NCI-H1417 (cell line): ENCODE measurements around the gene CCL28.
"Not testable (repeated sequence)": the region's sequence is repeated elsewhere in the genome, so short reads cannot be mapped to it uniquely, and the experiment has no call there.

Source experiments
- DNase-seq, 3 experiments: peaks; one replicate each; lab custom pipeline; 2025; lab: John Stamatoyannopoulos, UW

The CCL28 gene, protein sequence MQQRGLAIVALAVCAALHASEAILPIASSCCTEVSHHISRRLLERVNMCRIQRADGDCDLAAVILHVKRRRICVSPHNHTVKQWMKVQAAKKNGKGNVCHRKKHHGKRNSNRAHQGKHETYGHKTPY

DNA sequence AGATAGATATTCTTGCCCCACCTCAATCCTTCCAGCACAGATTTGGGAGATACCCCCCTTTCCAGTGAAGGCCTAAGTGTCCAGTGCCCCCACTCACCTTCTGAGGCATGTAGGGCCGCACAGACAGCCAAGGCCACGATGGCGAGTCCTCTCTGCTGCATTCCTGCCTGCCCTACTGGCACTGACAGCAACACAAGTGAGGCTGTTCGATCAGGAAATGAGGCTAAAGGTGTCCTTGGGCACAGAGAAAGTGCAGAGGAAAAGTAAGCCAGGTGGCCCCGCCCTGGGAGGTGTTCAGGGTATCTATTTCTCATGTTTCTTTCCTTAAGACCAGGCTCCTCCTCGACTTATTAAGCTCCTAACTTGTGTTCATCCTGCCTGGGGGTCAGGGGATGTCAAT, at the start of gene CCL28:
Gene CCL28, minus strand, starts transcription at position 236 of the 400 bp plus-strand sequence. Its CDS starts 75 bp downstream, at position 161.
- DNase-seq = peak in 1 of 3 experiments; percentile 65

DNA sequence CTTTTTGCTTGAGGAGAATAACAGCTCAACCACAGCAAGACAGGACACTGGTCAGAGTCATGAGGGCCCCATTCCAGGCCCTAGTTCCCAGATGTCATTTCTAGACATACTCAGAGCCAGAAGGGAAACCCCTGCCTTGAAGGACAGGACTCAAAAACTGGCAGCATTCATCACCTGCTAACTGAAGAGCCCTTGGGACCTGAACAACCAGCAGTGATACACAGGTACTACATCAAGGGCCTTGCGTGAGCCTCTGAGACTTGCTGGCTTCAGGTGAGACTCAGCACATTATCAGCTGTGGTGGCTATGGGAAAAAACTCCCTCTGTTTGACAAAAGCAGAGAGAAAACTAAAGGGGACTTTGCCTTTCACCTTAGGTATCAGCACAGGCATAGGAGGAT, 48.9 kb upstream of the CCL28 start:
- no peak for DNase-seq

DNA sequence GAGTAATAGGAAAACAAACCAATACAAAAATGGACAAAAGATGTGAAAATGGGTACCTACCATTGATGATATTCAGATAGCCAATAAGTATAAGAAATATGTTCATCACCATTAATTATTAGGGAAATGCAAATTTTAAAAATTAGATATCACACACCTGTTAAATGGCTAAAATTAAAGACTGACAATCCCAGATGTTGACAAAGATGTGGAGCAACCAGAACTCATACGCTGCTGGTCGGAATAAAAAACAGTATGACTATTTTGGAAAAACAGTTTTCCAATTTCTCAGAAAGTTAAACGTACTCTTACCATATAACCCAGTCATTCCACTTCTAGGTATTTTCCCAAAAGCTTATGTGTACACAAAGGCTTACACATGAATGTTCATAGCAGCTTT, 44.4 kb upstream of the CCL28 start:
- DNase-seq = no peak

DNA sequence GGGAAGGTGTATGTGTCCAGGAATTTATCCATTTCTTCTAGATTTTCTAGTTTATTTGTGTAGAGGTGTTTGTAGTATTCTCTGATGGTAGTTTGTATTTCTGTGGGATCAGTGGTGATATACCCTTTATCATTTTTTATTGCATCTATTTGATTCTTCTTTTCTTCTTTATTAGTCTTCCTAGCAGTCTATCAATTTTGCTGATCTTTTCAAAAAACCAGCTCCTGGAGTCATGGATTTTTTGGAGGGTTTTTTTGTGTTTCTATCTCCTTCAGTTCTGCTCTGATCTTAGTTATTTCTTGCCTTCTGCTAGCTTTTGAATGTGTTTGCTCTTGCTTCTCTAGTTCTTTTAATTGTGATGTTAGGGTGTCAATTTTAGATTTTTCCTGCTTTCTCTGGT, 29.4 kb upstream of the CCL28 start:
- not testable (repeated sequence) for DNase-seq

DNA sequence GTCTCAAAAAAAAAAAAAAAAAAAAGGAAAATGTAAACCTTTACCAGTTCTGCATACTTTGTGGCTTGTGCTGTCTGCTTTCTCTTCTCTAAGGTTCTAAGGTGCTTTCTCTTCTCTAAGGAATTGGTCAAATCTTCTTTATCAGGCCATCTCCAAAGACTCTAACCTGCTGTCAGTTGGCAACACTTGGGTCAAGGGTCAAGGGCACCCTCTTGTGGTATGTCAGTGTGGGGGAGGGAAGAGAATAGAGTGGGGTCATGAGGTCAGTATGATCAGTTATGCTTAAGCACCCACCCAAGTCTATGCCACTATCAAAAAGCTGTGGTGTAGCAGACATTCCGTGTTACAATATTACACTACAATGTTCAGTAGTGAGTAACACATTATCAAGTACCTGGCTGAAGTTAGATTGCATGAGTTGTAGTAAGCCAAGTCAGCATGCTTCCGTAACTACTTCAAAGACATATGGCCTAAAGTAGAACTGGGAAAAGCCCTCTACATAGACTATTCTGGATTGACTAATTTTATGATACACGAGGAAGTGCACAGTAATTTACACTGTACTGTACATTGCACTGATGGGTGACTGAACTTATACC, 25.0 kb upstream of the CCL28 start:
- peak in 1 of 3 experiments; percentile 4 for DNase-seq

DNA sequence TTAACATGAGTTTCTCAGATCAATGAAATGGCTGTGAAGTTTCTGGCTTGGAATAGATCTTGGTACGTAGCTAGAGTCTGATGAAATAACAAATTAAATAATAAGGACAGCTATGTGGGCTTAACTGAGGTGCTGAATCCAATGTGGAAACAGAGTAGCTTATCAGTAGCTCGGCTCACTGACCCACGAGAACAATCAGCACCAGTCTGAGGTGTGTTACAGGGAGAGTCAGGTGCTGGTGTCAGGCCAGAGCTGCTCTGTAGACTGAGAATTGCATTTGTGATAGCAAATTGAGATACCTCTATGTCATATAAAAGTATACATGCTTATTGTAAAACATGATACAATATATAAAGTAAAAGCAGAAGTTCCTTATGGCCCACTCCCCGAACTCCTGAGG, 21.2 kb upstream of the CCL28 start:
- DNase-seq = no peak

DNA sequence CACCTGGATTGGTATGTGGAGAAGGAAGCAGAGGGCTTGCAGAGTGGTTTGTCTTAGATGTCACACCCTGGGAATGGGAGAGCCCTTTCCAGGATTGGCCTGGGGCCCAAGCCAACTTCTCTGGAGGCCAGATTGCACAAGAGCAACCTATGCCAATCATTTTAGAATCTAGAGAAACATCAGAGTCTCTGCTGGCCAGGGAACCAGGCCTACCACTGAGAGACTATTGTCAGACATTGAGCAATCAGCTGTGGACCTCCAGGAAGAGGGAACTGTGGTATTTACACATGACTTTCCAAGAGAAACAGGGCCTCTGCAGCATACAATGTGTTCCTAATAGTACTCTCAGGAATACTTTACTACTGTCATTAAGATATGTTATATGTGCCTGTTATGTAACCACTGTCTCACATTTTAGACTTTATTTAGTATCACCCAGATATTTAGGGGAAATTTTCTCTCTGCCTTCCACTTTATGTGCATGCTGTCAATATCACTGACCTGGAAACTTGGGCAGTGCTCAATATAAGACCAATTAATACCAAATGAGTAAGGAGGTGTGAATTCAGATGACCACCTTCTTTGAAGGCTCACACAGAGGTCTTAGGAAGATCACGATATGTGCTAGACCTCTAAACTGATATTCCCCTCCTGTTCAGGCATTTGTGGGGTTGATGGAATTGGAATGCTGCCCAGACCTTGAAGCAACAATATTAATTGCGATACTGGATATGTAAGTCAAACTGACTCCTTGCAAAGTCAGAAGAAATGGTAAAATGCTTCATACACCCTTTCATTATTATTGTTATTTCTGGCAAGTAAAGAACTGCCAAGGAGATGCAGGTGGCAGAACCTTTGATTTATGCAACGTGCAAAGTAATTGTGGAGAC, 20.5 kb upstream of the CCL28 start:
- no peak for DNase-seq

DNA sequence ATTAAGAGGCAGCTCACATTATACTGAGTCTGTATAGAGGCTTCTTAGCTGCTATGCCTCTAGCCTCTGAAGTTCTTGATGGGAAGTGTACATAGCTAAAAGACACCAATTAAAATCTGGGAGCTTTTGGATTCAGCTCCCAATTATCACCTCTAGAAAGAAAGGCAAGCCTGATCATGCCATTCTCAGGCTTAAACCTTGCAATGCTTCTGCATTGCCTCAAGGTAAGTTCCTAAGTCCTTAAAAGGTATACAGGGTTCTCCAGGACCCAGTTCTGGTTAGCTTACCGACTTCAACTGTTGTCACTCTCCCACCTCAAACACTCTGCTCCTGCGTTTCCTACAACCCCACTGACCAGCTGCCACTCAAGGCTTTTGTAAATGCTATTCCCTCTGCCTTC, 17.5 kb upstream of the CCL28 start:
- DNase-seq = peak in 1 of 3 experiments; percentile 32

DNA sequence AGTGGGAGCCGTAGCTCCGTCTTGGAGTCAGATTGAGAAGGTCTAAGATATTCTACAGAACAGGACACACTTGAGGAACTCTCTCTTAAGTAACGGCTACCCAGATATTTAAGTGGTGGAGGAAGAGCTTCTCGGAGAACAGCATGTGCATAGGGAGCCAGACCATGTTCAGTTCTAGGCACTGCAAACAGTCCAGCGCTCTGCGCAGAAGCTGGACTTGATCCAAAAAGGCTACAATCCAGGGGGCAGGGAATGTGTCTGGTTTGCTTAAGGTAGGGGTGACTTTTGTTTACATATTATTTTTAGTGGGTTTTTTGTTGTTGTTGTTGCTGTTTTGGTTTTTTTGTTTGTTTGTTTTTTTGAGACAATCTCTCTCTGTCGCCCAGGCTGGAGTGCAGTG, 16.8 kb upstream of the CCL28 start:
- DNase-seq = no peak

DNA sequence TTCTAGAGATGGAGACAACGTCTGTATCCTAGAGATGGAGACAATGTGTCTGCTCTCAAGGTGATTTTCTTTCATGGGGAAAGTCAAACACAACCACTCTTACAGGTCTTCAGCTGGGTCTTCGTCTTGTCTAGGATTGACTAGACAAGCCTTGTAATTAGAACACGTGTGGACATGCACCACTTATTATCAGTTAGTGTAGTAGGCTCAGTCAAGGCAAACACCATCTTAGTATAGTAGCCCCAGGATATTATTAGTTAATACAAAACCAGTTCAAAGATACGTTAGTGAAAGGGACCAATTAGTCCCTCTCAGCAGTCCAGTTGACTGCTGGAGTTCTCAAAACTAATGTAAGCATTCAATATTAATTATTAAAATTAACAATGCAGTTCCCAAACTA, 15.1 kb upstream of the CCL28 start:
- DNase-seq = no peak

DNA sequence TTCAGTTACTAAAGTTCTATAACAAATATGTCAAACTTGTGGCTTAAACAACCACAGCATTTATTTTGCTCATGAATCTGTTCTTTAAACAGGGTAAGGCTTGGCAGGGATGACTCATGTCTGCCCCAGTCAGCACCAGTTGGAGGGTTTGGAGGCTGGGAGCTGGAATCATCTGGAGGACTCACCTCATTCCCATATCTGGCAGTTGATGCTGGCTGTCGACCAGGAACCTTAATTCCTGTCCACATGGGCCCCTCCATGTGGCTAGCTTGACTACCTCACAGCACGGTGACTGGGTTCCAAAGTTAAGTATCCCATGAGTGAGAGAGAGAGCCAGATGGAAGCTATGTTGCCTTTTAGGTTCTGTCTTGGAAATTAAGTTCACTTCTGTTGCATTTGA, 13.8 kb upstream of the CCL28 start:
- DNase-seq = no peak

DNA sequence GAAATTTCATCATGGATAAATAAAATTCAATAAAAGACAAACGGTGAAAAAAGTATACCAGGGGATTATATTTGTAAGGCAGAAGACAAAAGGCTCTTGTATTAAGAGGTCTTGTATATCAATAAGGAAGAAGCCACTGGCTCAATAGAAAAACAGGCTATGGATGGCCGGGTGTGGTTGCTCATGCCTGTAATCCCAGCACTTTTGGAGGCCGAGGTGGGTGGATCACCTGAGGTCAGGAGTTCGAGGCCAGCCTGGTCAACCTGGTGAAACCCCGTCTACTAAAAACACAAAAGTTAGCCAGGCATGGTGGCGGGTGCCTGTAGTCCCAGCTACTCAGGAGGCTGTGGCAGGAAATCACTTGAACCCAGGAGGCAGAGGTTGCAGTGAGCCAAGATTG, 10.9 kb upstream of the CCL28 start:
- DNase-seq = not testable (repeated sequence)

DNA sequence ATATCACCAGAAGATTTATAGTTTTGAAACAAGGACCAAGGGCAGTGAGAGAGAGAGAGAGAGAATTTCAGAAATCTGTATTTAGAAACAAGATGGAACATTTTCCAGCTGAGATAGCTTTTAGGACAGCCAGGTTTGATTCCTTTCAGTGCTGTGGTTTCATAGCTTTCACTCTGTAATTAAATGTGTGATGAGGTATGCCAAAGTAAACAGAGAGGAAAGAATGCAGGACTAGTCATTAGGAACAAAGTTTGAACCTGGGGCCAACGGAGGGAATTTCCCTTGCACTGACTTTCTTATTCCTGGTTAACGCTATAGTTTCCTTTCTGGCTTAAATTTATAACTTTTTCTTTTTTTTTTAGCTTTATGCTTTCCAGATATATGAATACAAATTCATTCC, 10.0 kb upstream of the CCL28 start:
- DNase-seq = peak in 1 of 3 experiments; percentile 64

DNA sequence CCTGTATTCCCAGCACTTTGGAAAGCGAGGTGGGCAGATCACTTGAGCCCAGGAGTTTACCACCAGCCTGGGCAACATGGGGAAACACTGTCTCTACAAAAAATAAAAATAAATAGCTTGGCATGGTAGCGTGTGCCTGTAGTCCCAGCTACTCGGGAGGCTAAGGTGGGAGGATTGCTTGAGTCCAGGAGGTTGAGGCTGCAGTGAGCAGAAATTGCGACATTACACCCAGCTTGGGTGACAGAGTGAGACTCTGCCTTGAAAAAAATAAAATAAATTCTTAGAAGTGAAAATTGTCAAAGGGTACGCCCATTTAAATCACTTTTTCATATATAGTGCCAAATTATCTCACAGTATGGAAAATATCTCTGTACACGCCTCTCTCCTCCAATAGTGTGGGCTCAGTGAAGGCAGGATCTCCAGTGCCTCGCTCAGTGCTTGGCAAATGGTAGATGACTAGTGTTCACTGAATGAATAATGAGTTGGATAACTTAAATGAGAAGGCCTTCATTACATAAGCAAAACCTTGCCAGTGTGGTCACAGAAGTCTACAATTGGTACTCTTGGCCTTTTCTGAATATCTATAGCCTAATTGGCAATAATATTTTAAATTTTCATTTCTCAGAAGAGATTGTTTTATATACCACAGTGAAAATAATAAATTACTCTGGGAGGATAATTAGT, 9.4 kb upstream of the CCL28 start:
- no peak for DNase-seq

DNA sequence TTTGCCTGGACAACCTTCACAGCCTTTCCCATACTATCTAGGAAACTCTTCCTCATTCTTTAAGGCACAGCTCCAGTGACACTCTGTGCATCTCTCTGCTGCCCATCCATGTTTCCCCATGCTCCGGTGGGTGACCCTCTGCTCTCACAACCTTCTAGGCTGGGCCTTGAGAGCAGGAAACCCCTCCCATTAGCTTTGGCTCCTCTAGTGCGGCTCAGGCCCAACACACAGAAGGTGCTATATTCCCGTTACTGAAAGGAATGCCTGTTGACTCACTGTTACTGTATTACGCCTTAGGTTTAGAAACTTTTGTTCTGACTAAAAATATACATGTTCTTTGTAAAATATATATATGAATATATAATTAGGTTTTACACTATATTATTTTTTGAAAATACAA, 8.1 kb upstream of the CCL28 start:
- DNase-seq = no peak

DNA sequence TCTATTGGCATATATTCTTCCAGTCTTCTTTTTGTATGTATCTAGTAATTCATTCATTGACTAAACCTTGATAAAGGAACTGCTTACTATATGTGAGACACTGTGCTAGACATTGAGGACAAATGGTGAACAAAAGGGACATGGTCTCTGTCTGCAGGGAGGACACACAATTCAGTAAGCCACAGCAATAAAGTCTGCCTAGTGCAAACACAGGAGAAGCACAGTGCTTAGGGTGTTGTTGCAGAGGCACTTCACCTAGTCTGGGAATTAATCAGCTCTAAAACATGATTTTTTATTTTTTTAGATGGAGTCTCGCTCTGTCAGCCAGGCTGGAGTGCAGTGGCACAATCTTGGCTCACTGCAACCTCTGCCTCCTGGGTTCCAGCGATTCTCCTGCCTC, 6.4 kb upstream of the CCL28 start:
- no peak for DNase-seq

DNA sequence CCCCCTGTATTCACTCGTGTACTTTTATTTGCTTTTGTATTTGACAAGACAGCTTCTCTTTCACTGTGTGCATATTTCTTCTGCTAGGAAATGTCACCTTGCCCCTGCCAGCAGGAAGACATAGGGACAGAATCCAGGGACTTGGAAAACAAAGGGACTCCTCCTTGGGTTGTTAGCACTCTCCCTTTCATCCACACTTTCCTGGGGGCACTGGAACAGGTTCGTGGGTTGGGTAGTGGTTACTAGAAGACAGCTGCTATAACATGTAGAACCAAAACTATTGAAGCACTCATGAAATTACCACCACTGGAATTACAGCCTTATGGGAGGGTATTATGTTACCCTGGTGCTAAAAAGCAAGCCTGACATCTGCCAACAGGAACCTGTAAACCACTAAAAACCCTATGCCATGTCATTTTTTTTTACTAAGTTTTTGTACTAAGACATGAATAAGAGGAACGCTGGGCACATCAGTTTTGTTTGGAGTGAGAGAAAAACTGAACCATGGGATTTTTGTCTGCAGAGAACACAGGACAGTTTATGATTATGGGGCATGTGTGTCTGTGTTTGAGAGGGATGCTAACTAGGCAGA, 4.7 kb upstream of the CCL28 start:
- DNase-seq = peak in 1 of 3 experiments; percentile 24

DNA sequence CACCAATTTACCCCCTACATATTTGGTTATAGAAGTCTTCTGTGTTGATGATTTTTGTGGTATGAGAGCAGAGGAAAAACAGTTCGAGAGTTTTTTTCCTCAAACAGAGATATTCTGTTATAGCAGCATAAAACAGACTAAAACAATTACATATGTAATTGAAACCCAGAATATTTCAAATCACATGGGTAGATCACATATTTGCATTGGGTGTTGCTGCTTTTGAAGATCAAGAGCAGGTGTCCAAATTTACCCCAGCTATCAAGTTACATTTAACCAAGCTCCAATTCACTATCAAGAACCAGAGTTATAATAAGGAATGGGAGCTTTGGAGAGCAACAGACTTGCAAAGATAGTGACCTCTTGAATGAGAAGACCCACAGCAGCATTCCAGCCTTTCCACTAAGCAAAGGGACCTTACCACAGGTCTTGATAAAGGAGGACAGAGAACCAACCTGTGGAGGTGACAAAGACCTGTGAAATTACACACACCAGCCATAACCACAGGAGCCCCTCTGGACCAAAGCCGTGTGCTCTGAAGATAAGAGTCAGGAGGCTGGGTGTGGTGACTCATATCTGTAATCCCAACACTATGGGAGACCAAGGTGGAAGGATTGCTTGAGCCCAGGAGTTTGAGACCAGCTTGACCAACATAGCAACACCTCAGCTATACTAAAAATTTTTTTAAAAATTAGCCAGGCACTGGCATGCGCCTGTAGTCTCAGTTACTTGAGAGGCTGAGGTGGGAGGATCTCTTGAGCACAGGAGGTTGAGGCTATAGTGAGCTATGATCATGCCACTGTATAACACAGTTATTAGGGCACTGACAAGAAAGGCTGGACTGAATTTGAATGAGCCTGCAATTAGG, 4.0 kb upstream of the CCL28 start:
- DNase-seq = peak in 1 of 3 experiments; percentile 22

DNA sequence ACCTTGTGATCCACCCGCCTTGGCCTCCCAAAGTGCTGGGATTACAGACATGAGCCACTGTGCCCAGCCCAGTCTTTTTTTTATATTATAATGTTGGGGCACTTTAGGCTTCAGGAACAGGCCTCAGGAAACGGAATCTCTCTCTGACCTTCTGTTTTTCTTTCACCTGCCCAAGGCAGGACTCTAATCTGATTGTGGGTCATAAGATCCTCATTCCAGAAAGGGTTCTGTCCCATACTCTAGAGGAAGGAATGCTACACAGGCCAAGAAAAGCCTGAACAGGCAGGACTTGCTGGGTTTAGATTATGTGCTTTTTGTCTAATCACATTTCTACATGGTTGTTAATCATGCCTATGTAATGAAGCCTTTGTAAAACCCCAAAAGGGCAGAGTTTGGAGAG, 1.8 kb upstream of the CCL28 start:
- no peak for DNase-seq

DNA sequence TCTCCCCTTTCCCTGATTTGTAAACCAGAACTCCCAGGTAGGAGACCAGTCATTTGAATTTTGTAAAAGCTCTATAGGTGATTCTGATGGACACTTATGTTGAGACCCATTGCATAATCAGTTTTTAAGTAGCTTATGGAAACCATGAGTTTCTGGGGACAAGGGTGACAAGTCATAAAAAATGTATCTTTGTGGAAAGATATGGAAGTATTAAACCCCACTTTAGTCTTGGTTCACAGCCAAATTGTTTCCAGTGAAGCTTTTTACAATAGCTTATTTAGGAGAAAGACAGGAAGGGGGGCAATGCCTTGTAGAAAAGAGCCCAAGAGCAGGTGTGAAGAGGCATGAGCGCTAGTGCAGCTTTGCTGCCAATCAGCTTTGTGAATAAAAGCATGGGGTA, 453 bp upstream of the CCL28 start:
- peak; percentile 62 to 94 (median 87) for DNase-seq

DNA sequence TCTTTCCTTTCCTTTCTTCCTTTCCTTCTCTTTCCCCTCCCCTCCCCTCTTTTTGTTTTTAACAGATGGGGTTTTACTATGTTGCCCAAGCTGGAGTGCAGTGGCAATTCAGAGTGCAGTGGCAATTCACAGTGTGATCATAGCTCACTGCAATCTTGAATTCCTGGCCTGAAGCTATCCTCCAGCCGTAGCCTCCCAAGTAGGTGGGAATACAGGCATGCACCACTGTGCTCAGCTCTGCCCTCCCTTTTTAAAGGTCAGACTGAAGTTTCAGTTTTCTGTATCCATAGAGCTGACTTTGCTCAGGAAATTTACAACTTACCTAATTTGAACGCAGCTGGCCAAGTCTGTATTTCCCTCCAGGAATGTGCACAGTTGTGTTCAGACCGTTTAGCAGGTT, 696 bp downstream of the CCL28 start:
- peak in 1 of 3 experiments; percentile 53 for DNase-seq
